Measurements from ENCODE around the gene GRIN2B.
A peak's percentile ranks its signal among the peaks of the same experiment; 100 is the strongest.

Gene GRIN2B

GRCh38 chr12:13947276-13947946 is 34.0 kb downstream of the GRIN2B start:
- TF ChIP-seq, protein P1, sequence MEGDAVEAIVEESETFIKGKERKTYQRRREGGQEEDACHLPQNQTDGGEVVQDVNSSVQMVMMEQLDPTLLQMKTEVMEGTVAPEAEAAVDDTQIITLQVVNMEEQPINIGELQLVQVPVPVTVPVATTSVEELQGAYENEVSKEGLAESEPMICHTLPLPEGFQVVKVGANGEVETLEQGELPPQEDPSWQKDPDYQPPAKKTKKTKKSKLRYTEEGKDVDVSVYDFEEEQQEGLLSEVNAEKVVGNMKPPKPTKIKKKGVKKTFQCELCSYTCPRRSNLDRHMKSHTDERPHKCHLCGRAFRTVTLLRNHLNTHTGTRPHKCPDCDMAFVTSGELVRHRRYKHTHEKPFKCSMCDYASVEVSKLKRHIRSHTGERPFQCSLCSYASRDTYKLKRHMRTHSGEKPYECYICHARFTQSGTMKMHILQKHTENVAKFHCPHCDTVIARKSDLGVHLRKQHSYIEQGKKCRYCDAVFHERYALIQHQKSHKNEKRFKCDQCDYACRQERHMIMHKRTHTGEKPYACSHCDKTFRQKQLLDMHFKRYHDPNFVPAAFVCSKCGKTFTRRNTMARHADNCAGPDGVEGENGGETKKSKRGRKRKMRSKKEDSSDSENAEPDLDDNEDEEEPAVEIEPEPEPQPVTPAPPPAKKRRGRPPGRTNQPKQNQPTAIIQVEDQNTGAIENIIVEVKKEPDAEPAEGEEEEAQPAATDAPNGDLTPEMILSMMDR (IDR thresholded peaks at IDR 0.05): no peak
- intact Hi-C loops (cut with DNase I; ENCODE audit: low total_unique reads): no loop called here
- DNase-seq: no peak

GRCh38 chr12:13945641-13946040 is 35.8 kb downstream of the GRIN2B start:
- Histone ChIP-seq H3K36me3 (no peaks in the 10 kb centered on the region), H3K27me3 (no peaks in the 10 kb centered on the region), H3K27ac (no peak overlapping the region), H3K4me3 (no peak overlapping the region), H3K4me1 (no peaks in the 10 kb centered on the region), H3K9me3 (no peaks in the 10 kb centered on the region)
- intact Hi-C loops (cut with DNase I; ENCODE audit: low total_unique reads): no loop called here
- TF ChIP-seq, protein P1 (IDR thresholded peaks at IDR 0.05): no peak
- no peak for DNase-seq

More at GRCh38 chr12:13947276-13947946, 34.0 kb downstream of the GRIN2B start:
- Histone ChIP-seq H3K9me3 (no peaks in the 10 kb centered on the region), H3K4me1 (no peaks in the 10 kb centered on the region), H3K27me3 (no peaks in the 10 kb centered on the region), H3K36me3 (no peaks in the 10 kb centered on the region), H3K4me3 (no peak overlapping the region), H3K27ac (no peak overlapping the region)

- Histone ChIP-seq H3K27ac (no peak overlapping the region), H3K27me3 (no peaks in the 10 kb centered on the region), H3K9me3 (no peaks in the 10 kb centered on the region), H3K36me3 (no peaks in the 10 kb centered on the region), H3K4me1 (no peaks in the 10 kb centered on the region), H3K4me3 (no peak overlapping the region)
- intact Hi-C loops (cut with DNase I; ENCODE audit: low total_unique reads): no loop called here
- TF ChIP-seq, protein P1 (IDR thresholded peaks at IDR 0.05): no peak
- no peak for DNase-seq
These were observed 36.2 kb downstream of the GRIN2B start for GRCh38 chr12:13945236-13945635.

DNA sequence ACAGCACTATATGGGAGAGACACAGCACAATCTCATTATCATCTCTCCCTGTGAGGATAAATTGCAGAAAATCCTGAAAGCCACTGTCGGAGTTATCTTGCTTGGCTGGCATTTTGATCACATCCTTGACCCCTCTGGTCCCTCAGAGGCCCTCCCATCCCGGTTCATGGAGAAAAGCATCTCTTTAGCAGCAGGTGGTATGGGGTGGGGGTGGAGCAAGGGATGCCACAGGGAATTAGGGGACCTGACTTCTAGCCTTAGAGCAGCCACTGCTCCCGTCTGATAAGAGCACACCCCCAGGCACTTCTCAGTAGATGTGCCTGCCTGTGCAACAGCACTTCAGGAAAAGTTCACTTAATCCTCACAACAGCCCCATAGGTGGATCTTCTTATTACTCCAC is 38.6 kb downstream of the GRIN2B start:
- H3K4me3 ChIP-seq: no peak overlapping the region
- no peaks in the 10 kb centered on the region for H3K27me3 ChIP-seq
- no peaks in the 10 kb centered on the region for H3K4me1 ChIP-seq
- no peak overlapping the region for H3K27ac ChIP-seq
- DNase-seq: no peak
- TF ChIP-seq, protein P1 (IDR thresholded peaks at IDR 0.05): no peak
- no peaks in the 10 kb centered on the region for H3K9me3 ChIP-seq
- no peaks in the 10 kb centered on the region for H3K36me3 ChIP-seq
- intact Hi-C loops (cut with DNase I; ENCODE audit: low total_unique reads): no loop called here

GRCh38 chr12:13941258-13942249 is 39.8 kb downstream of the GRIN2B start:
- Histone ChIP-seq H3K9me3 (no peaks in the 10 kb centered on the region), H3K27ac (no peak overlapping the region), H3K4me3 (no peak overlapping the region), H3K27me3 (no peaks in the 10 kb centered on the region), H3K4me1 (no peaks in the 10 kb centered on the region), H3K36me3 (no peaks in the 10 kb centered on the region)
- intact Hi-C loops (cut with DNase I; ENCODE audit: low total_unique reads): no loop called here
- TF ChIP-seq, protein P1 (IDR thresholded peaks at IDR 0.05): no peak
- DNase-seq: peak in 1 of 2 donors; percentile 26

Data from tibial artery (tissue), 4 donors.